Esophagus squamous epithelium (tissue), 5 donors: ENCODE data around the gene ATMIN. TPM values are rescaled to one million over a fixed set of nuclear protein-coding genes. Genes with fewer than 3 reads are reported as not detected.

Experiments
- DNase-seq: peaks from one replicate; lab custom pipeline; 2025; lab: John Stamatoyannopoulos, UW
- H3K27ac ChIP-seq, 4 donors: fragments of 200-600 bp; sonication (generic); one replicate each; pipeline ENCODE4 v1.5.1; 2016 to 2019; ENCODE audit warnings: mild to moderate bottlenecking in 1 of 4
- H3K27me3 ChIP-seq, 4 donors: fragments of 200-600 bp; sonication (generic); 1 replicate in 3 of 4; 2 replicates in 1 of 4; pipeline versions ENCODE4 v1.5.1 to v1.6.0; 2017 to 2021; ENCODE audit warnings: antibody characterized with exemption in 1 of 4
- H3K36me3 ChIP-seq, 3 donors: fragments of 200-600 bp; sonication (generic); one replicate each; pipeline ENCODE4 v1.5.1; 2016 to 2019
- H3K4me1 ChIP-seq, 3 donors: fragments of 200-600 bp; sonication (generic); one replicate each; pipeline ENCODE4 v1.5.1; 2017 to 2019
- H3K4me3 ChIP-seq, 4 donors: fragments of 200-600 bp; sonication (generic); 1 replicate in 3 of 4; 2 replicates in 1 of 4; pipeline ENCODE4 v1.5.1; 2016 to 2019; ENCODE audit warnings: mild to moderate bottlenecking in 2 of 4, moderate library complexity in 1 of 4
- H3K9me3 ChIP-seq, 3 donors: fragments of 200-600 bp; sonication (generic); one replicate each; pipeline ENCODE4 v1.5.1; 2016 to 2019
- CTCF ChIP-seq, 6 experiments: fragments of 450-650 bp in 4 of 6; fragments of 200-600 bp in 2 of 6; sonication (generic) in 2 of 6; IDR thresholded peaks; one replicate each; pipeline ENCODE4 v1.5.1; 2016 to 2019; ENCODE audit warnings: antibody characterized with exemption in 6 of 6, mild to moderate bottlenecking in 4 of 6, moderate library complexity in 4 of 6
- POLR2A ChIP-seq, 4 donors: fragments of 450-650 bp; IDR thresholded peaks; one replicate each; pipeline ENCODE4 v1.6.1; 2017; ENCODE audit warnings: antibody characterized with exemption in 4 of 4, mild to moderate bottlenecking in 4 of 4, moderate library complexity in 3 of 4
- WGBS, 2 donors: methylation state at CpG; one replicate each; pipeline ENCODE4 v1.1.5; 2018; 5-methylcytosine and 5-hydroxymethylcytosine counted together
- intact Hi-C: fragments of 100-400 bp; cut with DNase I; formaldehyde crosslinking; loops from one replicate; pipeline ENCODE4 v1.15.0; 2022
- total RNA-seq, 4 donors: library from RNA; depleted of rRNA; stranded (reverse); fragments of >200 nt; gene quantifications; one replicate each; pipeline ENCODE4 v1.1.0, GENCODE V29; 2016
- donor health status: DM: yes; HTN: yes; CAD: no.

Gene ATMIN
- total RNA-seq, 4 donors from 2014 or later = 30.6 to 41.3 (median 36.8) TPM

- H3K27ac ChIP-seq = peak overlapping the region in 2 of 4 donors; percentile 7 to 50
- WGBS, 2 donors = 82 to 95% methylated on average over 7 to 11 of the region's 11 CpGs
- DNase-seq = no peak
- no peak for TF ChIP-seq POLR2A (IDR thresholded peaks at IDR 0.05)
- no peak for TF ChIP-seq CTCF (IDR thresholded peaks at IDR 0.05)
- H3K4me1 ChIP-seq = peaks cover 0 to 2% (median under 1%) of the 10 kb centered on the region in 3 donors
- no peaks in the 10 kb centered on the region for H3K27me3 ChIP-seq
- H3K4me3 ChIP-seq = no peak overlapping the region
- peaks cover 0 to 35% (median 0%) of the 10 kb centered on the region in 3 donors for H3K36me3 ChIP-seq
- intact Hi-C loops = no loop called here
- no peaks in the 10 kb centered on the region for H3K9me3 ChIP-seq
These were observed 5.6 kb upstream of the ATMIN start for GRCh38 chr16:81029930-81030604.

GRCh38 chr16:81035975-81036750 is 521 bp downstream of the ATMIN start:
- 0 to 3% methylated on average over 2 to 4 of the region's 80 CpGs for WGBS, 2 donors
- H3K36me3 ChIP-seq = peaks cover 0 to 33% (median 0%) of the 10 kb centered on the region in 3 donors
- intact Hi-C loops = no loop called here
- DNase-seq = no peak
- peaks cover 5 to 39% (median 16%) of the 10 kb centered on the region in 3 donors for H3K4me1 ChIP-seq
- no peaks in the 10 kb centered on the region for H3K27me3 ChIP-seq
- H3K4me3 ChIP-seq = peak overlapping the region; percentile 65 to 88 (median 80)
- H3K9me3 ChIP-seq = no peaks in the 10 kb centered on the region
- peak overlapping the region; percentile 79 to 95 (median 92) for H3K27ac ChIP-seq
- TF ChIP-seq CTCF (IDR thresholded peaks at IDR 0.05) (no peak), POLR2A (IDR thresholded peaks at IDR 0.05) (no peak)

- peak in 1 of 4 donors; percentile 7 for TF ChIP-seq POLR2A (IDR thresholded peaks at IDR 0.05)
- no peak for TF ChIP-seq CTCF (IDR thresholded peaks at IDR 0.05)
- Histone ChIP-seq H3K27me3 (no peaks in the 10 kb centered on the region), H3K4me3 (peak overlapping the region; percentile 65 to 88 (median 80)), H3K36me3 (peaks cover 0 to 40% (median 3%) of the 10 kb centered on the region in 3 donors), H3K4me1 (peaks cover 5 to 39% (median 16%) of the 10 kb centered on the region in 3 donors), H3K9me3 (no peaks in the 10 kb centered on the region), H3K27ac (peak overlapping the region; percentile 52 to 95 (median 86))
- intact Hi-C loops = no loop called here
- 25 to 30% methylated on average over 10 of the region's 10 CpGs for WGBS, 2 donors
- DNase-seq = no peak
These were observed 1.2 kb downstream of the ATMIN start for GRCh38 chr16:81036751-81037350.

GRCh38 chr16:81040131-81040530 is 4.5 kb downstream of the ATMIN start:
- TF ChIP-seq POLR2A (IDR thresholded peaks at IDR 0.05) (no peak), CTCF (IDR thresholded peaks at IDR 0.05) (no peak)
- H3K36me3 ChIP-seq = peaks cover 0 to 73% (median 25%) of the 10 kb centered on the region in 3 donors

More at GRCh38 chr16:81040131-81040530, 4.5 kb downstream of the ATMIN start:
- Histone ChIP-seq H3K27me3 (no peaks in the 10 kb centered on the region), H3K27ac (no peak overlapping the region), H3K9me3 (no peaks in the 10 kb centered on the region), H3K4me1 (peaks cover 4 to 36% (median 16%) of the 10 kb centered on the region in 3 donors), H3K4me3 (no peak overlapping the region)
- no peak for DNase-seq
- 91 to 93% methylated on average over 2 of the region's 2 CpGs for WGBS, 2 donors
- intact Hi-C loops = no loop called here
